ENCODE data around the gene SMIM28.

Gene SMIM28

DNA sequence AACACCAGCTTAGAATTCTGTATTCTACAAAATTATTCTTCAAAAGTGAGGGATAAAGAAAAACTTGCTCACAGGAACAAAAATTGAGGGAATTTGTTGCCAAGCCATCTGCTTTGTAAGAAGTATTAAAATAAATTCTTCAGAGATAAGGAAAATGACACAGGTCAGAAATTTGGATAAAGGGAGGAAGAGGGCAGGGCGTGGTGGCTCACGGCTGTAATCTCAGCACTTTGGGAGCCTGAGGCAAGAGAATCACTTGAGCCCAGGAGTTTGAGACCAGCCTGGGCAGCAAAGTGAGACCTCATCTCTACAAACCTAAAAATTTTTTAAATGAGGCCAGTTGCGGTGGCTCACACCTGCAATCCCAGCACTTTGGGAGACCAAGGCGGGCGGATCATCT is 11.8 kb downstream of the SMIM28 start:
- Histone ChIP-seq H3K36me3 (ENCODE audit: insufficient read depth, low read length) (no peaks in the 10 kb centered on the region), H4K20me1 (ENCODE audit: insufficient read depth, low read length) (no peaks in the 10 kb centered on the region), H2AFZ (ENCODE audit: low read length) (no peak overlapping the region), H3K4me1 (ENCODE audit: insufficient read depth, low read length, severe bottlenecking) (no peaks in the 10 kb centered on the region), H3K4me2 (ENCODE audit: low read length) (no peak overlapping the region), H3F3A (ENCODE audit: insufficient read depth, low read length) (no peaks in the 10 kb centered on the region), H3K9ac (ENCODE audit: low read length) (no peak overlapping the region), H3K4me3 (ENCODE audit: low read depth, low read length, poor library complexity, severe bottlenecking) (no peak overlapping the region), H3K27me3 (ENCODE audit: insufficient read depth, low read length) (no peaks in the 10 kb centered on the region), H3K9me2 (ENCODE audit: low read depth, low read length) (no peaks in the 10 kb centered on the region), H3K27ac (ENCODE audit: low read depth, low read length, poor library complexity, severe bottlenecking) (no peak overlapping the region), H3K79me2 (ENCODE audit: insufficient read depth, low read length) (no peaks in the 10 kb centered on the region), H3K9me3 (ENCODE audit: low read length) (no peaks in the 10 kb centered on the region)
- TF ChIP-seq, protein P1, sequence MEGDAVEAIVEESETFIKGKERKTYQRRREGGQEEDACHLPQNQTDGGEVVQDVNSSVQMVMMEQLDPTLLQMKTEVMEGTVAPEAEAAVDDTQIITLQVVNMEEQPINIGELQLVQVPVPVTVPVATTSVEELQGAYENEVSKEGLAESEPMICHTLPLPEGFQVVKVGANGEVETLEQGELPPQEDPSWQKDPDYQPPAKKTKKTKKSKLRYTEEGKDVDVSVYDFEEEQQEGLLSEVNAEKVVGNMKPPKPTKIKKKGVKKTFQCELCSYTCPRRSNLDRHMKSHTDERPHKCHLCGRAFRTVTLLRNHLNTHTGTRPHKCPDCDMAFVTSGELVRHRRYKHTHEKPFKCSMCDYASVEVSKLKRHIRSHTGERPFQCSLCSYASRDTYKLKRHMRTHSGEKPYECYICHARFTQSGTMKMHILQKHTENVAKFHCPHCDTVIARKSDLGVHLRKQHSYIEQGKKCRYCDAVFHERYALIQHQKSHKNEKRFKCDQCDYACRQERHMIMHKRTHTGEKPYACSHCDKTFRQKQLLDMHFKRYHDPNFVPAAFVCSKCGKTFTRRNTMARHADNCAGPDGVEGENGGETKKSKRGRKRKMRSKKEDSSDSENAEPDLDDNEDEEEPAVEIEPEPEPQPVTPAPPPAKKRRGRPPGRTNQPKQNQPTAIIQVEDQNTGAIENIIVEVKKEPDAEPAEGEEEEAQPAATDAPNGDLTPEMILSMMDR (IDR thresholded peaks at IDR 0.05; ENCODE audit: low read length) = no peak
- TF ChIP-seq EZH2 (IDR thresholded peaks at IDR 0.05; ENCODE audit: borderline replicate concordance, low read length) = no peak

GRCh38 chr6:138393871-138394783 is 16.4 kb downstream of the SMIM28 start:
- Histone ChIP-seq H3K9me2 (ENCODE audit: low read depth, low read length) (no peaks in the 10 kb centered on the region), H3K9me3 (ENCODE audit: low read length) (no peaks in the 10 kb centered on the region), H3K79me2 (ENCODE audit: insufficient read depth, low read length) (no peaks in the 10 kb centered on the region), H3F3A (ENCODE audit: insufficient read depth, low read length) (no peaks in the 10 kb centered on the region), H3K4me1 (ENCODE audit: insufficient read depth, low read length, severe bottlenecking) (no peaks in the 10 kb centered on the region), H3K4me3 (ENCODE audit: low read depth, low read length, poor library complexity, severe bottlenecking) (no peak overlapping the region), H3K27ac (ENCODE audit: low read depth, low read length, poor library complexity, severe bottlenecking) (no peak overlapping the region), H3K4me2 (ENCODE audit: low read length) (no peak overlapping the region), H2AFZ (ENCODE audit: low read length) (no peak overlapping the region), H3K36me3 (ENCODE audit: insufficient read depth, low read length) (no peaks in the 10 kb centered on the region), H3K9ac (ENCODE audit: low read length) (no peak overlapping the region), H4K20me1 (ENCODE audit: insufficient read depth, low read length) (no peaks in the 10 kb centered on the region), H3K27me3 (ENCODE audit: insufficient read depth, low read length) (no peaks in the 10 kb centered on the region)
- TF ChIP-seq, protein P1 (IDR thresholded peaks at IDR 0.05; ENCODE audit: low read length) = no peak
- TF ChIP-seq EZH2 (IDR thresholded peaks at IDR 0.05; ENCODE audit: borderline replicate concordance, low read length) = no peak

GRCh38 chr6:138396709-138397108 is 19.0 kb downstream of the SMIM28 start:
- H3K9me3 ChIP-seq (ENCODE audit: low read length) = no peaks in the 10 kb centered on the region
- no peak overlapping the region for H3K9ac ChIP-seq (ENCODE audit: low read length)
- H3K4me3 ChIP-seq (ENCODE audit: low read depth, low read length, poor library complexity, severe bottlenecking) = no peak overlapping the region
- H3K9me2 ChIP-seq (ENCODE audit: low read depth, low read length) = no peaks in the 10 kb centered on the region
- H3K36me3 ChIP-seq (ENCODE audit: insufficient read depth, low read length) = no peaks in the 10 kb centered on the region
- TF ChIP-seq, protein P1 (IDR thresholded peaks at IDR 0.05; ENCODE audit: low read length) = no peak
- no peak for TF ChIP-seq EZH2 (IDR thresholded peaks at IDR 0.05; ENCODE audit: borderline replicate concordance, low read length)
- no peaks in the 10 kb centered on the region for H3K79me2 ChIP-seq (ENCODE audit: insufficient read depth, low read length)
- no peaks in the 10 kb centered on the region for H4K20me1 ChIP-seq (ENCODE audit: insufficient read depth, low read length)
- H3K27ac ChIP-seq (ENCODE audit: low read depth, low read length, poor library complexity, severe bottlenecking) = no peak overlapping the region
- H2AFZ ChIP-seq (ENCODE audit: low read length) = no peak overlapping the region
- no peaks in the 10 kb centered on the region for H3K4me1 ChIP-seq (ENCODE audit: insufficient read depth, low read length, severe bottlenecking)
- no peaks in the 10 kb centered on the region for H3F3A ChIP-seq (ENCODE audit: insufficient read depth, low read length)
- no peak overlapping the region for H3K4me2 ChIP-seq (ENCODE audit: low read length)
- no peaks in the 10 kb centered on the region for H3K27me3 ChIP-seq (ENCODE audit: insufficient read depth, low read length)
